HG02763 (cell line): Measurements from ENCODE around the gene FKBP1B.
"Not testable (repeated sequence)": the region's sequence is repeated elsewhere in the genome, so short reads cannot be mapped to it uniquely, and the experiment has no call there.

Experiments used
- ATAC-seq: cut with Tn5 transposase; IDR thresholded peaks from one replicate; pipeline ENCODE4 v1.9.1; 2021; ENCODE audit warnings: mild to moderate bottlenecking, moderate library complexity; ENCODE audit not compliant: unreplicated experiment

Gene FKBP1B

GRCh38 chr2:24058564-24059271 lies 9.2 kb downstream of the FKBP1B start:
- ATAC-seq = no peak

- ATAC-seq = no peak
These were observed 15.8 kb downstream of the FKBP1B start for GRCh38 chr2:24065341-24065740.

- no peak for ATAC-seq
These were observed 22.7 kb downstream of the FKBP1B start for GRCh38 chr2:24072259-24072658.

DNA sequence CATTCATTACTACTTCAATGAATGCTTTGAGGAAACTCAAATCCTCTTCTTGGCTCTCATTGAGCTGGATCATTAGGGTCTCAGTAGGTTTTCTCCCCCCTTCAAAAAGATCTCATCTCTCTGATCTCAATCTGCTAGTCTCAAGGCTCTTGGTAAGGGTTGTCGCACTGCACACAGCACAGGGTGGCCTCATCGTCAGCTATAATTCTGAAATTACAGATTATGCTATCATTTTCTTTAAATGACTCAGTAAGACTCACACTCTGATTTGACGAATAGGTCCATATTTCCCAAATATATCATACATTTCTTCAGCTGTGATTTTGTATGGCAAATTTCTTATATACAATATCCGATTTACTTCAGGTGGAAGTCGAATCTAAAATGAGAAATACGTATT lies 24.3 kb downstream of the FKBP1B start:
- ATAC-seq = no peak

GRCh38 chr2:24075259-24075658 lies 25.7 kb downstream of the FKBP1B start:
- no peak for ATAC-seq

GRCh38 chr2:24075915-24076848 lies 26.6 kb downstream of the FKBP1B start, which contains the start of gene SF3B6:
Gene SF3B6 (minus strand): TSS chr2:24076326. CDS start chr2:24076229, 97 bp downstream.
- peak; percentile 93 for ATAC-seq

DNA sequence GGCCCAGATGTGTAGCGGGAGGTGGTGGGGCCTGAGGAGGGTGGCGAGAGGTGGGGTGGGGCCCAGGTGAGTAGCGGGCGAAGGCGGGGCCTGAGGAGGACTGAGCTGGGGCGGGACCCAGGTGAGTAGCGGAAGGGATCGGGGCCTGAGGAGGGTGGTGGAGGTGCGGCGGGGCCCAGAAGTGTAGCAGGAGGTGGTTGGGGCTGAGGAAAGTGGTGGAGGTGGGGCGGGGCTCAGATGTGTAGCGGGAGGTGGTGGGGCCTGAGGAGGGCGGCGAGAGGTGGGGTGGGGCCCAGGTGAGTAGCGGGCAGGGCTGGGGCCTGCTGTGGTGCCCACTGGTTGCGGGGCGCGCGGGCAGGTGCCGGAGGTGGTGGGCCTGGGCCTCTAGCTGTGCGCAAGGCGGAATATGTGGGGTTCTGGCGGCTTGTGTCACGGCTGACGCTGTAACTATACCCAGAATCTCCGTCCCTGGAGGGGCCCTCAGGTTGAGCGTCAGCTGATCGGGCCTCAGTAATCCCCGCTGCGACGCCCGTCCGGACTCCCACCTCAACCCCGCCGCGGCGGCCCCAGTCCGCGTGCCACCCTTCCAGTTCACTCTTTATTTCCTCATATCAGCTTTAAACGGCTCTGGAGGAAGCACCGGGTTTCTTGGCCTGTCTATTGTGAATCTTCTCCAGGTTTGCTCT lies 27.5 kb downstream of the FKBP1B start:
- peak; percentile 10 for ATAC-seq

GRCh38 chr2:24077535-24077877 lies 28.0 kb downstream of the FKBP1B start:
- ATAC-seq = no peak

GRCh38 chr2:24077879-24078278 lies 28.3 kb downstream of the FKBP1B start:
- no peak for ATAC-seq

DNA sequence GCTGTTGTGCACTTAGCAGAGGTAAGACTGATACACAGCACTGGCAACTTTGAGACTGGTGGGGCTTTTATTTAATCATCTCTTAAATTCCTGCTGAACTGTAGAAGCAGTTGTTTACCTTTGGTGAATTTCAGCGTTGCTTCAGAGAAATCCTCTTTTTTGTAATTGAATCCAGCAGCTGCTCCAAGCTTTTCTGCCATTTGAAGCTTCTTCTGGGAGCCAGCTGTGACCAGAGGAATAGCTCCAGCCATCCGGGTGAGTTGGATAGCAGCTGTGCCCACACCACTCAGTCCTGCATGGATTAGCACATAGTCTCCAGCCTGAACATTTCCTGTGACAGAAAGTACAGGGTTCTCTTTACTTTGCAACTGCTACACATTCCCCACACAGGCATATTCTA lies 31.2 kb downstream of the FKBP1B start:
- no peak for ATAC-seq

GRCh38 chr2:24082787-24083566 lies 33.4 kb downstream of the FKBP1B start:
- no peak for ATAC-seq

GRCh38 chr2:24083567-24084385 lies 34.2 kb downstream of the FKBP1B start:
- ATAC-seq = peak; percentile 64

- peak; percentile 79 for ATAC-seq
These were observed 35.1 kb downstream of the FKBP1B start, which contains the start of gene TP53I3 for GRCh38 chr2:24084386-24085199. Gene TP53I3 (minus strand): TSS chr2:24084834. CDS start chr2:24084326, 508 bp downstream.

DNA sequence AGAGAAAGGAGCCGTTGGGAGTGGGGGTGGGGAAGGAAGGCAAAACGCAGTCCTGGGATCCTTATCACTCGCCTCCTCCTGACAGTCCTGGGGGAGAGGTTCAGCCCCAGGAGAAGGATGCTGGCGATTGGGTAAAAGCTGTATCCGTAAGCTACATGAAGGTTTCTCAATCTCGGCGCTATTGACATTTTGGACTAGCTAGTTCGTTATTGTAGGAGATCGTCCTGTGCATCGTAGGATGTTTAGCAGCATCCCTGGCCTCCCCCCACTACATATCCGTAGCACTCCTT lies 35.6 kb downstream of the FKBP1B start:
- no peak for ATAC-seq

GRCh38 chr2:24086241-24086640 lies 36.7 kb downstream of the FKBP1B start:
- no peak for ATAC-seq

DNA sequence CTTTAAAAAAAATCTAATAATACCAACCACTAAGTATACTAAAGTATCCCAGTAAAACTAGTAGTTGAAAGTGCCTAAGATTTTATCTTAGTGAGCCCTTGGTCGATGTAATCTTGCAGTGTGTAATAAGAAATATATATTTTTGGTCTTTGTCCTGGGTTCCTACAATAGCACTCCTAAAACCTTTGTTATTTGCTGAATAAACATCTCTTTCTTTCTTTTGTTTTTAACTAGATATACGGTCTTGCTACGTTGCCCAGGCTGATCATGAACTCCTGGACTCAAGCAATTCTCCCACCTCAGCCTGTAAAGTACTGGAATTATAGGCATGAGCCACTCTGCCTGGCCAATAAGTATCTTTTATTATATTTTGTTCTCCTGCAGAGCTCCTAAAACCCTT lies 37.5 kb downstream of the FKBP1B start:
- no peak for ATAC-seq

GRCh38 chr2:24088821-24089359 lies 39.3 kb downstream of the FKBP1B start:
- no peak for ATAC-seq

DNA sequence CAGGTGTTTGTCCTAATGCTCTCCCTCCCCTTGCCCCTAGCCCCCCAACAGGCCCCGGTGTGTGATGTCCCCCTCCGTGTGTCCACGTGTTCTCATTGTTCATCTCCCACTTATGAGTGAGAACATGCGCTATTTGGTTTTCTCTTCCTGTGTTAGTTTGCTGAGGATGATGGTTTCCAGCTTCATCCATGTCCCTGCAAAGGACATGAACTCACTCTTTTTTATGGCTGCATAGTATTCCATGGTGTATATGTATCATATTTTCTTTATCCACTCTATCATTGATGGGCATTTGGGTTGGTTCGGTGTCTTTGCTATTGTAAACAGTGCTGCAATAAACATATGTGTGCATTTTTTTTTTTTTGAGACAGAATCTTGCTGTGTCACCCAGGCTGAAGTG lies 43.7 kb downstream of the FKBP1B start:
- not testable (repeated sequence) for ATAC-seq

DNA sequence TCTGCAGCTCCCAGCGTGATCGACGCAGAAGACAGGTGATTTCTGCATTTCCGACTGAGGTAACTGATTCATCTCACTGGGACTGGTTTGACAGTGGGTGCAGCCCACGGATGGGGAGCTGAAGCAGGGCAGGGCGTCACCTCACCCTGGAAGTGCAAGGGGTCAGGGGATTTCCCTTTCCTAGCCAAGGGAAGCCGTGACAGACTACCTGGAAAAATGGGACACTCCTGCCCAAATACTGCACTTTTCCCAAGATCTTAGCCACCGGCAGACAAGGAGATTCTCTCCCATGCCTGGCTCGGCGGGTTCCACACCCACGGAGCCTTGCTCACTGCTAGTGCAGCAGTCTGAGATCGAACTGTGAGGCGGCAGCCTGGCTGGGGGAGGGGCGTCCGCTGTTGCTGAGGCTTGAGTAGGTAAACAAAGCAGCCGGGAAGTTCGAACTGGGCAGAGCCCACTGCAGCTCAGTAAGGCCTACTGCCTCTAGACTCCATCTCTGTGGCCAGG lies 45.7 kb downstream of the FKBP1B start:
- not testable (repeated sequence) for ATAC-seq
